ENCODE measurements around the gene TBR1. TPM values are rescaled to one million over a fixed set of nuclear protein-coding genes. Genes with fewer than 3 reads are reported as not detected.

The TBR1 gene
- total RNA-seq, 1 experiment from 2014 or later, result 0.11 TPM

GRCh38 chr2:161426455-161426921 is 10.4 kb downstream of the TBR1 start:
- Mint-ChIP-seq H3K27me3 (ENCODE audit: insufficient read depth, unreplicated experiment) (peaks cover 22% of the 10 kb centered on the region), H3K4me3 (ENCODE audit: unreplicated experiment) (no peak overlapping the region), H3K36me3 (ENCODE audit: insufficient read depth, unreplicated experiment) (peaks cover 6% of the 10 kb centered on the region), H3K9me3 (ENCODE audit: unreplicated experiment) (peaks cover 10% of the 10 kb centered on the region), H3K27ac (ENCODE audit: unreplicated experiment) (no peak overlapping the region), H3K4me1 (ENCODE audit: low read depth, unreplicated experiment) (no peaks in the 10 kb centered on the region)
- Histone ChIP-seq H3K36me3 (ENCODE audit: control insufficient read depth, insufficient read depth, low read length) (no peaks in the 10 kb centered on the region), H3K4me1 (no peaks in the 10 kb centered on the region), H3K27me3 (replicated peaks; ENCODE audit: control insufficient read depth, insufficient read depth, low read length) (no peaks in the 10 kb centered on the region; the same call in 1 of the 2 replicates), H3K4me3 (ENCODE audit: low read depth, low read length) (no peak overlapping the region), H3K9me3 (no peaks in the 10 kb centered on the region)
- CTCF ChIA-PET, result no interaction called here
- intact Hi-C loops (cut with micrococcal nuclease; ENCODE audit: unreplicated experiment), result no loop called here
- no peak for TF ChIP-seq CTCF (IDR thresholded peaks at IDR 0.05; ENCODE audit: insufficient read depth in 1 of 2, low read depth in 1 of 2, low read length in 1 of 2, severe bottlenecking in 1 of 2, unreplicated experiment in 1 of 2)
- POLR2A ChIA-PET, result no interaction called here
- no TSS peak for BruUV-seq (replicated peaks)
- no peak for DNase-seq

GRCh38 chr2:161426922-161427663 is 11.0 kb downstream of the TBR1 start:
- intact Hi-C loops (cut with micrococcal nuclease; ENCODE audit: unreplicated experiment), result no loop called here
- Mint-ChIP-seq H3K36me3 (ENCODE audit: insufficient read depth, unreplicated experiment) (peaks cover 6% of the 10 kb centered on the region), H3K4me3 (ENCODE audit: unreplicated experiment) (no peak overlapping the region), H3K9me3 (ENCODE audit: unreplicated experiment) (peaks cover 10% of the 10 kb centered on the region), H3K27me3 (ENCODE audit: insufficient read depth, unreplicated experiment) (peaks cover 23% of the 10 kb centered on the region), H3K27ac (ENCODE audit: unreplicated experiment) (no peak overlapping the region), H3K4me1 (ENCODE audit: low read depth, unreplicated experiment) (no peaks in the 10 kb centered on the region)
- Histone ChIP-seq H3K4me1 (no peaks in the 10 kb centered on the region), H3K9me3 (no peaks in the 10 kb centered on the region), H3K4me3 (ENCODE audit: low read depth, low read length) (no peak overlapping the region), H3K36me3 (ENCODE audit: control insufficient read depth, insufficient read depth, low read length) (no peaks in the 10 kb centered on the region), H3K27me3 (replicated peaks; ENCODE audit: control insufficient read depth, insufficient read depth, low read length) (no peaks in the 10 kb centered on the region; the same call in 1 of the 2 replicates)
- no peak for TF ChIP-seq CTCF (IDR thresholded peaks at IDR 0.05; ENCODE audit: insufficient read depth in 1 of 2, low read depth in 1 of 2, low read length in 1 of 2, severe bottlenecking in 1 of 2, unreplicated experiment in 1 of 2)
- no peak for DNase-seq
- ChIA-PET POLR2A (no interaction called here), CTCF (no interaction called here)
- BruUV-seq (replicated peaks), result no TSS peak

GRCh38 chr2:161427664-161428587 is 11.8 kb downstream of the TBR1 start:
- no peak for TF ChIP-seq CTCF (IDR thresholded peaks at IDR 0.05; ENCODE audit: insufficient read depth in 1 of 2, low read depth in 1 of 2, low read length in 1 of 2, severe bottlenecking in 1 of 2, unreplicated experiment in 1 of 2)
- Mint-ChIP-seq H3K9me3 (ENCODE audit: unreplicated experiment) (peaks cover 10% of the 10 kb centered on the region), H3K27me3 (ENCODE audit: insufficient read depth, unreplicated experiment) (peaks cover 22% of the 10 kb centered on the region), H3K27ac (ENCODE audit: unreplicated experiment) (no peak overlapping the region), H3K36me3 (ENCODE audit: insufficient read depth, unreplicated experiment) (peaks cover 6% of the 10 kb centered on the region), H3K4me1 (ENCODE audit: low read depth, unreplicated experiment) (no peaks in the 10 kb centered on the region), H3K4me3 (ENCODE audit: unreplicated experiment) (no peak overlapping the region)
- Histone ChIP-seq H3K4me1 (no peaks in the 10 kb centered on the region), H3K27me3 (replicated peaks; ENCODE audit: control insufficient read depth, insufficient read depth, low read length) (no peaks in the 10 kb centered on the region; the same call in 1 of the 2 replicates), H3K9me3 (no peaks in the 10 kb centered on the region), H3K4me3 (ENCODE audit: low read depth, low read length) (no peak overlapping the region), H3K36me3 (ENCODE audit: control insufficient read depth, insufficient read depth, low read length) (no peaks in the 10 kb centered on the region)
- POLR2A ChIA-PET, result no interaction called here
- CTCF ChIA-PET, result no interaction called here
- DNase-seq, result no peak
- intact Hi-C loops (cut with micrococcal nuclease; ENCODE audit: unreplicated experiment), result no loop called here
- BruUV-seq (replicated peaks), result no TSS peak

Data from Caco-2 (cell line).